ENCODE measurements around the gene ST6GALNAC5.

- TF ChIP-seq CTCF (IDR thresholded peaks at IDR 0.05), result no peak
- no peak for TF ChIP-seq POLR2A (IDR thresholded peaks at IDR 0.05)
Observed at GRCh38 chr1:77068013-77068412, 200.7 kb downstream of the ST6GALNAC5 start.
